GM12891 (cell line): ENCODE results near the gene FAM170B.
A peak's percentile ranks its signal among the peaks of the same experiment; 100 is the strongest.

ENCODE experiments used
- DNase-seq: peaks from one replicate; pipeline ENCODE4 v3.0.0; 2011; ENCODE audit warnings: low spot score; ENCODE audit not compliant: insufficient read length
- FAIRE-seq: peaks from 2 replicates; lab custom pipeline; 2011; peaks lifted over from hg19 to GRCh38; lab: Jason Lieb, UNC
- PAX5 ChIP-seq: IDR thresholded peaks from 2 replicates; pipeline ENCODE4 v1.6.1; 2011; ENCODE audit warnings: low read length, moderate library complexity, mild to moderate bottlenecking; ENCODE audit not compliant: insufficient read depth, severe bottlenecking
- POLR2A ChIP-seq: IDR thresholded peaks from 2 replicates; pipeline ENCODE4 v1.6.1; 2011; ENCODE audit warnings: low read depth, low read length, control low read depth
- POLR2AphosphoS5 ChIP-seq: IDR thresholded peaks from 2 replicates; pipeline ENCODE4 v1.6.1; 2011; ENCODE audit warnings: low read depth, low read length, control low read depth
- POU2F2 ChIP-seq: IDR thresholded peaks from 2 replicates; pipeline ENCODE4 v1.6.1; 2011; ENCODE audit warnings: low read depth, mild to moderate bottlenecking, control low read depth, low read length, moderate library complexity
- SPI1 ChIP-seq: IDR thresholded peaks from 2 replicates; pipeline ENCODE4 v1.6.1; 2011; ENCODE audit warnings: low read depth, low read length, control low read depth
- TAF1 ChIP-seq: IDR thresholded peaks from 2 replicates; pipeline ENCODE4 v1.6.1; 2011; ENCODE audit warnings: low read depth, low read length, control low read depth

FAM170B gene

DNA sequence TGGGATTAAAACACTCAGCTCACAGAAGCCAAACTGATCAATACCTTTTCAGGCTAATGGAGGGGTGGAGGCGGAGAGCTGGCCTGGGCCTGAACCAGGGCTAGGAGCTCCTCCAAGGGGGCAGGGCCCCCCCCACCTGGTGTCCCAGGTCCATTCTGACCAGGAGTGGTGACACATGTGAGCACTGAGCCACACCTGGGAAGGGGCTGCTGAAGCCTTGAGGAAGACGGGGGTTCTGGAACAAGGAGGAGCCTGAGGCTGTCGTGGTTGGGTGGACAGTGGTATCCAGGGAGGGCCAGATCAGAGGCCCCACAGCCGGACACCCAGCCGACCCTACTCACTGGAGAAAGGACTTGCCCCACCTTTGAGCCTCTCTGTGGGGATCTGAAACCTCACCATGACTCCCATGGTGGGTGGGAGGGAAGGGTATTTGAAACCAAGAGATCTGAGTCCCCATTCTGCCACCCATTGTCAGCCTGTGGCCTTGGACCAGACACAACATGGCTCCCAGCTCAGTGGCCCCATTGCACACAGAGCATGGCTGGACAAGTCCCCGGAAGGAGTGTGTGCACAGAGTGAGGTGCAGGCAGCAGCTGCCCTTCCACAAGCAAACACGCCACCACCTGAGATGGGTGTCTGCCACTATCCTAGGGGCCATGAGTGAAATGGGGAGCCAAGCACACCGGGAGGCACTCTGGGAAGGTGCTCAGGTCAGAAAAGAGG, 41.9 kb upstream of the FAM170B start:
- no peak for DNase-seq
- TF ChIP-seq SPI1 (peak; percentile 49; the same call in 1 of the 2 replicates), PAX5 (no peak)
- FAIRE-seq, result no peak

- DNase-seq, result no peak
- FAIRE-seq, result peak; percentile 40
- no peak for TF ChIP-seq POU2F2
- no peak for TF ChIP-seq POLR2AphosphoS5
- TF ChIP-seq PAX5, result no peak
- TF ChIP-seq TAF1, result no peak
- TF ChIP-seq SPI1, result no peak
- no peak for TF ChIP-seq POLR2A
These were observed 41.2 kb upstream of the FAM170B start for GRCh38 chr10:49174926-49175500.

- FAIRE-seq, result peak; percentile 23
- no peak for DNase-seq
- TF ChIP-seq POU2F2 (no peak), TAF1 (no peak), PAX5 (no peak), POLR2AphosphoS5 (no peak), SPI1 (no peak), POLR2A (no peak)
These were observed 40.6 kb upstream of the FAM170B start for GRCh38 chr10:49174261-49174925.

DNA sequence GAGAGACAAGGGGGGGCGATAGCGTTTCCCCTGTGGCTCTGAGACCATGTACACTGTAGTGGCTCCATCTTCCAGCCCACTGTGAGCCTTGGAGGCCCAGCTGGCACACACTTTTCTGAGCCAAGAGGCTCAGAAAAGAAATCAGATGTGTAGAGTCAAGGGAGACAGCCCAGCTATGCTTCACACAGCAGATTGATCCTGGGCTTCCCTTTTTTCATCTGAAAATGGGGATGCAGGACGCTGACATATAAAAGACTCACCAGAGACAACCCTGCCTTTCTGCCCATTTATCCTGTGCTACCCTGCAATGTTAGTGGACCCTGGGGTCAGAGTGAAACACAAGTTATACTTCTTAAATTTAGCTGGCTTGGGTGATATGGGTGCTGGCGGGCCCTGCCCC, 40.0 kb upstream of the FAM170B start:
- TF ChIP-seq POLR2AphosphoS5, result no peak
- TF ChIP-seq SPI1, result no peak
- TF ChIP-seq TAF1, result no peak
- no peak for TF ChIP-seq POLR2A
- TF ChIP-seq POU2F2, result no peak
- no peak for TF ChIP-seq PAX5
- DNase-seq (no peak), FAIRE-seq (peak; percentile 64)

- no peak for DNase-seq
- TF ChIP-seq POLR2AphosphoS5 (no peak), TAF1 (no peak), POU2F2 (no peak), PAX5 (no peak), SPI1 (no peak), POLR2A (no peak)
- FAIRE-seq, result no peak
These were observed 39.5 kb upstream of the FAM170B start for GRCh38 chr10:49173201-49173772.

GRCh38 chr10:49172777-49173132, 38.9 kb upstream of the FAM170B start:
- DNase-seq, result no peak
- TF ChIP-seq SPI1 (no peak), PAX5 (no peak), TAF1 (no peak), POU2F2 (no peak), POLR2AphosphoS5 (no peak), POLR2A (no peak)
- no peak for FAIRE-seq

DNA sequence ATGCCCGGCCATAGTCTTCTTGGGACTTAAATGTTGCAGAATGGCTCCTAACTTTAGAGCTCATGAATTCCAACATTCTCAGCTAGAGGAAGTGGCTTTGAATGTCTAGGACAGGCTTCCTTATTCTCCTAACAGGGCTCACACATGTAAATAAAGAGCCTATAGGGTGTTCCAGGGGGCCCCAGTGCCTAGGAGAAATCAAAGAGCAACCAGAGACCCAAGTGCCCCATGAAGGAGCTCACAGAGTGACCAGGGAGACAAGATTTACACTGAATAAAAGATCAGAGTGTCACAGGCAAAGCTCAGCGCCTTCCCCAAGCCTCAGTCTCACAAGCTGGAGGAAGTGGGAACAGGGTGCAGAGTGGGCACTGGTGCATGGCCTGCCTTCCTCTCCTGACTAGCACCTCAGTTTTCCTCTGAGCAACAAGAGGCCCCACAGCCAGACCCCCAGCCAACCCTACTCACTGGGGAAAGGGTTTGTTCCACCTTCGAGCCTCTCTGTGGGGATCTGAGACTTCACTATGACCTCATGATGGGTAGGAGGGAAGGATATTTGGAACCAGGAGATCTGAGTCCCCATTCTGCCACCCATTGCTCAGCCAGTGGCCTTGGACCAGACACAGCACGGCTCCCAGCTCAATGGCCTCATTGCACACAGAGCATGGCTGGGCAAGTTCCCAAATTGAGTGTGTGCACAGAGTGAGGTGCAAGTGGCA, 38.4 kb upstream of the FAM170B start:
- FAIRE-seq (peak; percentile 80), DNase-seq (no peak)
- TF ChIP-seq POU2F2, result no peak
- TF ChIP-seq SPI1, result peak; percentile 74

DNA sequence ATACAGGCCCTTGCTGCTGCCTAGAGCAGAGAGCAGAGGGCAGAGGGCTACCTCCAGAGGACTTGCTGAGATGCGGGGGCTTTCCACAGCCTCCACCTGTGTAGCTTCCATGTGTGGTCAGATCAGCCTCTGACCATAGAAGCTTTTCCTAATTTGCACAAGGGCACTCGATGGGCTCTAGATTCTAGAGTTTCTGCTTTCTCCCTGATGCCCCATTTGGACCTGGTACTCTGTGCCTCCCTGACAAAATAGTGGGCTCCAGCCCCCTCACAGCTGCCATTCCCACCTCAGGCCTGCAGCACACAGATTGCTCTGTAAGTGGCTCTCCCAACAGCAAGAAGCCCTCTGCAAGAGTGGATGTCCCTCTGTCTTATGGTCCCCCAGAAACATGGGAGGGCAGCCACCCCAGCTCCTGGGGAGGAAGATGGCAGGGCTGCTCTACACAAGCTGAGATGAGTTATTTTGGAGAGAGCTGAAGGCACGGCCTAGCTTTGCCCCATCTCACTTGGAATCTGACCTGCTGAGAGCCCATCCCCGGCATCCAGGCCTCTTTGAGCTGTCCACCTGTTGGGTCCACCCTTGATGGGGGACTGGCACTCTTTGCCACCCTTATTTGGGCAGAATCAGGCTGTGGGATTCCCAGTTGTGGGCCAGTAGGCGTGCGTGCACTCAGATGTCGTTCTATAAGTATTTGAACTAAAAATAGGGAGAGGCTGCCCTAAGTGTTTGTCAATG, 37.7 kb upstream of the FAM170B start:
- FAIRE-seq (no peak), DNase-seq (no peak)
- TF ChIP-seq SPI1 (no peak), POU2F2 (no peak), POLR2A (no peak), POLR2AphosphoS5 (no peak), TAF1 (no peak), PAX5 (no peak)
